Calu3 (cell line): ENCODE measurements around the gene FER1L5. TPM values are rescaled to one million over a fixed set of nuclear protein-coding genes. Genes with fewer than 3 reads are reported as not detected.
A peak's percentile ranks its signal among the peaks of the same experiment; 100 is the strongest.

Experiments
- BruUV-seq: library from RNA; stranded (reverse); fragments of 400-500 nt; replicated peaks from 2 replicates; lab custom pipeline; 2021; lab: Mats Ljungman, UMichigan
- CTCF ChIA-PET: fragments of 300-600 bp; sonication (Branson Sonifier 250); formaldehyde crosslinking; loops from one replicate; lab custom pipeline; 2022; ENCODE audit warnings: antibody characterized with exemption; lab: Charles Lee
- DNase-seq: peaks from one replicate; pipeline ENCODE4 v3.0.0; 2022
- H3K27ac Mint-ChIP-seq: one replicate; pipeline ENCODE4 v1.8.0; 2022; ENCODE audit warnings: mixed read lengths; ENCODE audit not compliant: unreplicated experiment
- H3K27me3 Mint-ChIP-seq: one replicate; pipeline ENCODE4 v1.8.0; 2022; ENCODE audit warnings: mixed read lengths; ENCODE audit not compliant: unreplicated experiment
- H3K36me3 Mint-ChIP-seq: one replicate; pipeline ENCODE4 v1.8.0; 2022; ENCODE audit warnings: mild to moderate bottlenecking, moderate library complexity, mixed read lengths; ENCODE audit not compliant: insufficient read depth, unreplicated experiment
- H3K4me1 Mint-ChIP-seq: one replicate; pipeline ENCODE4 v1.8.0; 2022; ENCODE audit warnings: mild to moderate bottlenecking, low read depth, mixed read lengths; ENCODE audit not compliant: unreplicated experiment
- H3K4me3 Mint-ChIP-seq: one replicate; pipeline ENCODE4 v1.8.0; 2022; ENCODE audit warnings: mild to moderate bottlenecking, low read depth, moderate library complexity, mixed read lengths; ENCODE audit not compliant: unreplicated experiment
- H3K9me3 Mint-ChIP-seq: one replicate; pipeline ENCODE4 v1.8.0; 2022; ENCODE audit warnings: low read depth, mixed read lengths; ENCODE audit not compliant: unreplicated experiment
- intact Hi-C: fragments of 100-400 bp; cut with micrococcal nuclease; formaldehyde crosslinking; loops from one replicate; pipeline ENCODE4 v1.10.0; 2022; ENCODE audit not compliant: unreplicated experiment
- total RNA-seq: library from RNA; stranded (reverse); gene quantifications from 2 replicates; pipeline ENCODE4 v1.2.3, GENCODE V29; 2022
- TF ChIP-seq, protein P1 (sequence below): fragments of 200-600 bp; IDR thresholded peaks from one replicate; pipeline ENCODE4 v1.8.0; 2022; ENCODE audit warnings: antibody characterized with exemption; ENCODE audit not compliant: unreplicated experiment

Gene FER1L5
- total RNA-seq, 1 experiment from 2014 or later, result not detected

DNA sequence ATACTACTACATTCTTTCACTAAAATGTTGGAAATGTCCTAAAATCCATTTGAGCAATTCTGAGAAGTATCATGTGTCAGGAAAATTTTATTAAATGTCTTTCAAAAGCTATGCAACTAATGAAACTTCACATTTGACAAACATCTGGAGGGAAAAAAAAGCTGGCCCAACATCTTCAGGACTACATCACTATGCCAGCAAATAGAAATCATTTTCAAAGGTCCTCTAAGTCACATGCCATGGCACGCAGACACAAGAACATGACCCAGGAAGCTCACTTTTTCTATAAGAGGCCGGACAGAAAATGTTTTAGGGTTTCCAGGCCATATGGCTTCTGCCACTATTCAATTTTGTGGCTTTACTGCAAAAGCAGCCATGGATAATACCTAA lies 16.0 kb upstream of the FER1L5 start:
- intact Hi-C loops, result no loop called here
- DNase-seq, result no peak
- Mint-ChIP-seq H3K4me3 (no peak overlapping the region), H3K27me3 (no peaks in the 10 kb centered on the region), H3K4me1 (no peaks in the 10 kb centered on the region), H3K27ac (no peak overlapping the region), H3K36me3 (peaks cover 30% of the 10 kb centered on the region), H3K9me3 (no peaks in the 10 kb centered on the region)
- no TSS peak for BruUV-seq
- TF ChIP-seq, protein P1, sequence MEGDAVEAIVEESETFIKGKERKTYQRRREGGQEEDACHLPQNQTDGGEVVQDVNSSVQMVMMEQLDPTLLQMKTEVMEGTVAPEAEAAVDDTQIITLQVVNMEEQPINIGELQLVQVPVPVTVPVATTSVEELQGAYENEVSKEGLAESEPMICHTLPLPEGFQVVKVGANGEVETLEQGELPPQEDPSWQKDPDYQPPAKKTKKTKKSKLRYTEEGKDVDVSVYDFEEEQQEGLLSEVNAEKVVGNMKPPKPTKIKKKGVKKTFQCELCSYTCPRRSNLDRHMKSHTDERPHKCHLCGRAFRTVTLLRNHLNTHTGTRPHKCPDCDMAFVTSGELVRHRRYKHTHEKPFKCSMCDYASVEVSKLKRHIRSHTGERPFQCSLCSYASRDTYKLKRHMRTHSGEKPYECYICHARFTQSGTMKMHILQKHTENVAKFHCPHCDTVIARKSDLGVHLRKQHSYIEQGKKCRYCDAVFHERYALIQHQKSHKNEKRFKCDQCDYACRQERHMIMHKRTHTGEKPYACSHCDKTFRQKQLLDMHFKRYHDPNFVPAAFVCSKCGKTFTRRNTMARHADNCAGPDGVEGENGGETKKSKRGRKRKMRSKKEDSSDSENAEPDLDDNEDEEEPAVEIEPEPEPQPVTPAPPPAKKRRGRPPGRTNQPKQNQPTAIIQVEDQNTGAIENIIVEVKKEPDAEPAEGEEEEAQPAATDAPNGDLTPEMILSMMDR, result no peak
- CTCF ChIA-PET, result interaction anchor here (0.7 kb wide), 1 partner anchor 1534 kb away, joined by 3 read pairs; no protein-coding TSS in a partner anchor

DNA sequence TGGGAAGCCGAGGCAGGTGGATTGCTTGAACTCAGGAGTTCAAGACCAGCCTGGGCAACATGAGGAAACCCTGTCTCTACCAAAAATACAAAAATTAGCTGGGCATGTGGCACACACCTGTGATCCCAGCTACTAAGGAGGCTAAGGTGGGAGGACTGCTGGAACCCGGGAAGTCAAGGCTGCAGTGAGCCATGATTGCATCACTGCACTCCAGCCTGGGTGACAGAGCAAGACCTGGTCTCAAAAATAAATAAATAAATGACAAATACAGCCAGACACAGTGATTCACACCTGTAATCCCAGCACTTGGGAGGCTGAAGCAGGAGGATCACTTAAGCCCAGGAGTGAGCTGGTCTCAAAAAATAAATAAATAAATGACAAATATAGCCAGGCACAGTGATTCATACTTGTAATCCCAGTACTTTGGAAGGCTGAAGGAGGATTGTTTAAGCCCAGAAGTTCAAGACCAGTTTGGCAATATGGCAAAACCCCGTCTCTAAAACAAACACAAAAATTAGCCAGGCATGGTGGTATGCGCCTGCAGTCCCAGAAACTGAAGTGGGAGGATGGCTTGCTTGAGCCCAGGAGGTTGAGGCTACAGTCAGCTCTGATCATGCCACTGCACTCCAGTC lies 10.6 kb upstream of the FER1L5 start:
- H3K4me3 Mint-ChIP-seq, result no peak overlapping the region
- H3K36me3 Mint-ChIP-seq, result peaks cover 31% of the 10 kb centered on the region
- no TSS peak for BruUV-seq
- no peaks in the 10 kb centered on the region for H3K27me3 Mint-ChIP-seq
- TF ChIP-seq, protein P1, result no peak
- H3K9me3 Mint-ChIP-seq, result no peaks in the 10 kb centered on the region
- intact Hi-C loops, result no loop called here
- DNase-seq, result no peak
- CTCF ChIA-PET, result interaction anchor here (0.6 to 0.9 kb wide), 2 partner anchors 17 to 121 kb away, joined by 3 to 7 read pairs; no protein-coding TSS in a partner anchor
- no peak overlapping the region for H3K27ac Mint-ChIP-seq
- H3K4me1 Mint-ChIP-seq, result peaks cover 16% of the 10 kb centered on the region

- TF ChIP-seq, protein P1, result no peak
- Mint-ChIP-seq H3K27me3 (no peaks in the 10 kb centered on the region), H3K9me3 (no peaks in the 10 kb centered on the region), H3K4me1 (peaks cover 19% of the 10 kb centered on the region), H3K27ac (no peak overlapping the region), H3K36me3 (peaks cover 45% of the 10 kb centered on the region), H3K4me3 (no peak overlapping the region)
- intact Hi-C loops, result no loop called here
- CTCF ChIA-PET, result no interaction called here
- DNase-seq, result no peak
- no TSS peak for BruUV-seq
These were observed 8.9 kb upstream of the FER1L5 start for GRCh38 chr2:96633641-96634040.

DNA sequence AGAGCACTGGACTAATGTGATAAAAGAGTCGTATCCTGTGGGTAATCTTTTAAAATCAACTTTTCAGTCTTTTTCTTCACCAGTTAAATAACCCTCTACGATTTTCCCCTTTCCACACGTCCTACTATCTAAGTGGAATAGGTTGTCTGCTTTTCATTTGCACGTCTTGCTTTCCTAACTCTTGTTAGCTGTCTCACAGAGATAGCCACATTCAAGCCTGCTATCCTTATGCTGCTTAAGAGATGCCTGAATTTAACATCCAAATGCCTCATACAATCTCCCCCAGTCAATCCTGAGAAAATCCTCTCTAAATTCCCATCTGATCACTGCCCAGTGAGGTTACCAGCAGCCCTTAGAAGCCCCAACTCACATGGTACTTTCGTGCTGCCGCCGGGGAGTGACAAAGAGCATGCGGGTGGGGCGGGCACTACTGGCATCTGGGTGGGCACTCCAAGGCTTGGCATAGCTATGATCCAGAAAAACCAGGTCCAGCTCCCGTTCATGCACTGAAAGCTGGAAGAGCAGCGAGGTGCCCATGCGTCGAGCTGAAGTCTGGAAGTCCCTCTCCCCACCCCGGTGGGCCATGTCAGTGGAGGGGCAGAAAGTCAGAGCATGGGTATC lies 5.9 kb upstream of the FER1L5 start:
- no TSS peak for BruUV-seq
- H3K4me3 Mint-ChIP-seq, result peak overlapping the region; percentile 79
- CTCF ChIA-PET, result interaction anchor here (0.8 to 2.4 kb wide), 2 partner anchors 28 to 127 kb away, joined by 4 to 7 read pairs; no protein-coding TSS in a partner anchor
- H3K9me3 Mint-ChIP-seq, result no peaks in the 10 kb centered on the region
- TF ChIP-seq, protein P1, result no peak
- peak; percentile 8 for DNase-seq
- H3K36me3 Mint-ChIP-seq, result peaks cover 42% of the 10 kb centered on the region
- peaks cover 19% of the 10 kb centered on the region for H3K4me1 Mint-ChIP-seq
- peak overlapping the region; percentile 60 for H3K27ac Mint-ChIP-seq
- H3K27me3 Mint-ChIP-seq, result no peaks in the 10 kb centered on the region
- intact Hi-C loops, result loop anchor here (5.0 kb wide), 2 partner anchors 126 to 181 kb away; partner anchors contain the start of genes CNNM3 and CNNM4
